HG03460 (cell line): Measurements from ENCODE around the gene NPW.

Experiments used
- ATAC-seq: cut with Tn5 transposase; IDR thresholded peaks from one replicate; pipeline ENCODE4 v1.9.1; 2021; ENCODE audit not compliant: unreplicated experiment

The NPW gene

GRCh38 chr16:2047330-2048115 is 27.9 kb downstream of the NPW start, which contains the start of the genes NTHL1 and TSC2:
Gene NTHL1 (minus strand): TSS chr16:2047834. CDS start chr16:2047823, 11 bp downstream.
Gene TSC2 (plus strand): TSS chr16:2047985. CDS start chr16:2048616, 631 bp downstream.
- ATAC-seq, result peak; percentile 84

- no peak for ATAC-seq
These were observed 28.5 kb downstream of the NPW start for GRCh38 chr16:2048116-2048543.

- ATAC-seq, result no peak
These were observed 33.6 kb downstream of the NPW start for GRCh38 chr16:2053211-2053610.

- ATAC-seq, result no peak
These were observed 34.3 kb downstream of the NPW start for GRCh38 chr16:2053897-2054296.

- no peak for ATAC-seq
These were observed 35.1 kb downstream of the NPW start for GRCh38 chr16:2054543-2055245.

- ATAC-seq, result no peak
These were observed 36.5 kb downstream of the NPW start for GRCh38 chr16:2056077-2056476.

GRCh38 chr16:2056681-2057407 is 37.3 kb downstream of the NPW start:
- ATAC-seq, result no peak

GRCh38 chr16:2057438-2057837 is 37.9 kb downstream of the NPW start:
- no peak for ATAC-seq

GRCh38 chr16:2058420-2058819 is 38.8 kb downstream of the NPW start:
- ATAC-seq, result no peak

- ATAC-seq, result no peak
These were observed 39.3 kb downstream of the NPW start for GRCh38 chr16:2058872-2059271.

GRCh38 chr16:2060346-2060745 is 40.8 kb downstream of the NPW start:
- ATAC-seq, result no peak

GRCh38 chr16:2061023-2061422 is 41.4 kb downstream of the NPW start:
- no peak for ATAC-seq

- ATAC-seq, result no peak
These were observed 41.9 kb downstream of the NPW start for GRCh38 chr16:2061526-2061925.

- ATAC-seq, result no peak
These were observed 43.2 kb downstream of the NPW start for GRCh38 chr16:2062801-2063200.

GRCh38 chr16:2063861-2064260 is 44.3 kb downstream of the NPW start:
- no peak for ATAC-seq

GRCh38 chr16:2064368-2064945 is 44.9 kb downstream of the NPW start:
- no peak for ATAC-seq

GRCh38 chr16:2066139-2066538 is 46.6 kb downstream of the NPW start:
- no peak for ATAC-seq
